Measurements from ENCODE around the gene ARHGAP42.

The ARHGAP42 gene

GRCh38 chr11:100832829-100833228 is 145.7 kb downstream of the ARHGAP42 start:
- no peak for DNase-seq (ENCODE audit: low spot score)

DNA sequence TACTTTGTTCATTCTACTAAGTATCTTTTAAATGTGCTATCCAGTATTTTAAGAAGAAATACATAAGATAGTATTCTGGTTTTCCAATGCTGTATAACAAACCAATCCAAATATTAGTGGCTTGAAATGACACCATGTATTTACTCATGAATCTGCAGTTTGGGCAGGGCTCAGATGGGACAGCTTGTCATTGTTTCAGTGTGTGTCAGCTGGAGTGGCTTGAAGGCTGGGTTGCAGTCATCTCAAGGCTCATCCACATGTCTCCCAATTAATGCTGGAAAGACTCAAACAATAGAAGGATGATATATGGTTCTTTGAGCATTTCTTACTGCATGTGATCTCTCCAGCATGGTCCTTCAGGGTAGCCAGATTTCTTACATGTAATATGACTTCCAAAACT is 146.2 kb downstream of the ARHGAP42 start:
- no peak for DNase-seq (ENCODE audit: low spot score)

DNA sequence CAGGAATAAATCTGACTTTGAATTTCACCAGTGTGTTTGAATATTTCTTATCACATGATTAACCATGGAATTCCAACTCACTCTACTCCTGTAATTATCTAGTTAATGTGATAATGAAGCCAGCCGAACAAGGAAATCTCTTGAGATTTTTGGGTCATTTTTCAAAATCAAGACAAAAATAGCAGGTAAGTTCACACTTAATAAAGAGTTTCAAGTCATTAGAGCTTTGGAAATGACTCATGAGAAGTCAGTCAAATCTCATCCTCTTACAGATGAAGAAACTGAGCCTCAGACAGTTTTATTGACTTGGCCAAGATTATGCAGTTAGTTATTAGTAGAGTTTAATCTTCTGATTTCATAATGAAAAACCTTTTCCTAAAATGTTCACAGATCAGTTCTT is 148.8 kb downstream of the ARHGAP42 start:
- DNase-seq (ENCODE audit: low spot score): no peak

DNA sequence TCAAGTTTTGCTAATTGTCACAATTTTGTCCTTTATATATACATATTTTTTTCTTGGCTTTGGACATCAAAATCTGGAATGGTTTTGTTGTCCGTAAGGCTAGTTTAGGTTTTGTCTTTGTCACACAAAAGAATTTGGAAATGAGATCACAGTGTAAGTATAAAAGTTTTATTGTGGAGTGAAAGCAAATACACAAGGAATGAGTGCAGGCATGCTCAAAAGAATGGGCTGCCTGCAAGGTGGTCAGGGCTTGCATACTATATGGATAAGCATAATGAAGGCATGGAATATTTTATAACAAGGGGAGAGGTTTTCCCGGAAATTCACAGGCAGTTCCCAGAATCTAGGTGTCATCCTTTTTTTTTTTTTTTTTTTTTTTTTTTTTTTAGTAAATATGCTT is 150.2 kb downstream of the ARHGAP42 start:
- DNase-seq (ENCODE audit: low spot score): no peak

DNA sequence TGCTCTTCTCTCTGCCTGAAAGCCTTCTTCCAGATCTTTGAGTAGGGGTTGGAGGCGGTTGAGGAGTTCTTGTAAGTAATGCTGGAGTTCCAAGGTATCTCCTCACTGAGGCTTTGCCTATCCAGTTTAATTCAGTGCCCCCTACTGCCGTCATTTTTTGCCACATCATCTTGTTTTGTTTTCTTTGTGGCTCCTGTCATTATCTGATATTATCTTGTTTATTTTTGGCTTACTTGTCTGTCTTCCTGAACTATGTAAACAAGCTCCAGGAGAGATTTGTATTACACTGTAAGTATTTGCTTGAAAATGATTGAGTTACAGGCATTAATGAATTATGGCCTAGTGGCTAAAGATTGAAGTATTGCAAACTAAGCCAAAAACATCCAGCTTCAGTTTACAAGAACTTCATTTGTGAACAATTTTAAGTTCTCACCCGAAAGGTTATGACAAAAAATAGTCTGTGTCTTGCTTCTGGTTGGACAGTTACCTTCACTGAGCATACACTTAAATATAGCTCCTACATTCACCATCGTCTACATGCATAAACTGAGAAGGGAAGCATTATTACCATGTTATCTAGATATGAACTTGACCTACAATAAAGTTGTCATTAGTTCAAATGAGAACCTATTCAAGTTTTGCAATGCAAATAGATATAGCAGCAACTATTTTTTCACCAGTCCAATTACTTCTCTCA is 154.8 kb downstream of the ARHGAP42 start:
- no peak for DNase-seq (ENCODE audit: low spot score)

DNA sequence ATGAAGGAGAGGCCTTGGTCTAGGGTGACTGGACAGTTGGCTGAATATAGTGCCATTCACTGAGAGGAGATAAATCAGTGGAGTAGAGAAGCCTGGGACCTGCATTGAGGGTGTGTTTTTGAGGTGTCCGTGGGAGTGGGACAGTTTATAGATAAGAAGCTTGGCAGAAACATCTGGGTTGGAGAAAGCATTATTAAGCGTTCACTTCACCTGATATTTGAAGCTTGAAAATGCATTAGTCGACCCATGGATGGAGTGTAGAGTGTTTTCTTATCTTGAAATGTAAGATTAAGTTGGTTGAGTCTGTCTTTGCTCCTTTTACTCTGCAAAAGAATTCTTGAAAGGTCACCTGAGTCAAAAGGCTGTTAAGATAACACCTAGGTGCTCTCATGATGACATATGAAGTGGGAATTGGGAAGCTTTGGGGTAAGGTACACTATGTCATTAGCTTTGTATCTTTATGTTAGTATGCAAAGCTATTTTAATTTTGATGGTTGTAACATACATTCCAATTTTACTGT is 160.7 kb downstream of the ARHGAP42 start:
- no peak for DNase-seq (ENCODE audit: low spot score)

DNA sequence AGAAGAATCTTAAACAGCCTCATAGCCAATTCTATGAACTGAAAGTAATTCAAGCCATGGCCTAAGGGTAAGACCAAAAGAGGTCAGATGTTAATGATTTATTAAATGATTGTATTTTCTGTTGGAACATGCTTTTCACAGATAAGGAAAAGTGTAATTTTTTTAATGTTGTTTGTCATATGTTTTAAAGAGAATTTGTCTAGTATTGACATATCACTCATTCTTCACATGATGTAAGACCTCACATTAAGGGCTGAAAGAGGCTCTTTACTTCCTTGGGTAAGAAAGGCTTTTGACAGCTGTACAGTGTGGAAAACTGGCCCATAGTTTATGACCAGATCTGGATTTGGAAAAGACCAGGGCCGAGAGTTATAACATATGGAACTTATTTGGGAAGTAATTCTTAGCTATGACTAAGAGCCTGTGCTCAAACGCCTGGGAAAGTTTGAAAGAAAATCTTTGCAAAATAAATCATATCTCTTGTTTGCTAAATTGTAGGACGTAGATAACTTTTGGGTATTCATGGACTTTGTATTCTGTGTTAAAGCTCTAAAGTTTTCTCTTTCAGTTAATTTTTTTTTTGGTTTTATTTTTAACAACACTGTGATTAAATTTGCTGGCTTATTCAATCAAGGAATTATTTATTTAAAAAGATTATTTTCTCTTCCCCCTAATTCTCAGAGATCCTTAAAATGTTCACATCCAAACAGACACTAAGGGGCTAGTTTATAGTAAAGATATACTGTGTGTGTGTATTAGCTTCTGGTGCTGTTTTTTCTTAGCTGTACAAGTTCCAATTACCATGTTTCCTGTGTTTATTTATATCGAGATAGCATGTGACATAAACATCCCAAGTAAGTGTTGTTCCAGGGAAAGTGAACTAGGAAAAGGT is 162.2 kb downstream of the ARHGAP42 start:
- no peak for DNase-seq (ENCODE audit: low spot score)

DNA sequence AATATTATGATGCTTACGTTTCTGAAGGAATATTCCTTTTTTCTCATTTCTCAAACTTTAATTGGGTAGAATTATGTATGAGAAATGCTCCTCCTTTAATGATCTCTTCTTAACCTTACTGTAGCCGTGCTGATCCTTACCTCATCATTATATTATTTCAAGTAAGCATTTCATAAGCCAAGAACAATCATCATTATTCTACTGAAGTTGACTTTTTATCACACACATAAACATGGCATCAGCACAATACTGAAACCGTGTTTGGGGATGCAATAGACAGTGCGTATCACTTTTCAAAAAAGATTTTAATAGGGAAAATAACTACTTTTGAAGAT is 162.8 kb downstream of the ARHGAP42 start:
- no peak for DNase-seq (ENCODE audit: low spot score)

DNA sequence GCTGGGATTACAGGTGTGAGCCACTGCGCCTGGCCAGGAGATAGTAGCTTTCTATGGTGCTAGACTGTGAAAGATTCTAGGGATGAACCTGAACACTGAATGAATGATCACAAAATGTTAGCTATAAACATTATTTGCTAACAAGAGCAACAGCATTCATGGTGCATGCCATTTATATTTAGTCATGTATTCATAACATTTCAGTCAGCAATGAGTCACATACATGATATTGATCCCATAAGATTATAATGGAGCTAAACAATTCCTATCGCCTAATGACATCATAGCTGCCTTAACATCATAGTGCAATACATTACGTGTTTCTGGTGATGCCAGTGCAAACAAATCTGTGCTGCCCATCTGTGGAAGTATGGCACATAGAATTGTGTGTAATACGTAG is 164.1 kb downstream of the ARHGAP42 start:
- no peak for DNase-seq (ENCODE audit: low spot score)

- no peak for DNase-seq (ENCODE audit: low spot score)
These were observed 164.6 kb downstream of the ARHGAP42 start for GRCh38 chr11:100851584-100852152.

DNA sequence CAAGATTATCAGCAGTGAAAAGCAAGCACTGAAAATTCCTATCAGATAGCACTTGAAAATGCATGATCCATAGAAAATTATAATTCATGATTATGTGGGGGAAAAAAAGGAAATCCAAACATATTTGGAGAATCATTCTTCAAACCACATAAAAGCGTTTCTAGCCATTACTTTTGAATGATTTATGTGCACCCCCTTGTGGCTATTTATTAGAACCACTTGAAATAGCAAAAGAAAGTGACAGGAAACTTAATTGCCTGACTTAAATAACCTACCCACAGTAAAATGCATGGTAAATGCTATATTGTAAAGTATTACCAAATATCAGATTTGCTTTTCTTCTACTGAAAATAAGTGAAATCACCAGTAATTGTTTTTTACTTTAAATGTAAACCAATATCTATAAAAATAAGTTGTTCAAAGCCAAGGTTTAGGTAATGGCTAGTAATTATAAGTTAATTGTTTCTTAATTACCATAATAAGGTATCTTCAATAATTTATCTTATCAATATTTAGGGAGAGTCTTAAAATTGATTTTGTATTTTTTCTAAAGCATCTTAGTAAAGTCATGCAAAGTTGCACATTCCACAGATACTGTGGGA is 168.5 kb downstream of the ARHGAP42 start:
- no peak for DNase-seq (ENCODE audit: low spot score)

- DNase-seq (ENCODE audit: low spot score): no peak
These were observed 170.3 kb downstream of the ARHGAP42 start for GRCh38 chr11:100857236-100858005.

- no peak for DNase-seq (ENCODE audit: low spot score)
These were observed 173.4 kb downstream of the ARHGAP42 start for GRCh38 chr11:100860318-100861155.

- DNase-seq (ENCODE audit: low spot score): no peak
These were observed 174.1 kb downstream of the ARHGAP42 start for GRCh38 chr11:100861212-100861611.

GRCh38 chr11:100863080-100863581 is 176.0 kb downstream of the ARHGAP42 start:
- DNase-seq (ENCODE audit: low spot score): peak; percentile 9

GRCh38 chr11:100865443-100866065 is 178.5 kb downstream of the ARHGAP42 start:
- DNase-seq (ENCODE audit: low spot score): no peak

DNA sequence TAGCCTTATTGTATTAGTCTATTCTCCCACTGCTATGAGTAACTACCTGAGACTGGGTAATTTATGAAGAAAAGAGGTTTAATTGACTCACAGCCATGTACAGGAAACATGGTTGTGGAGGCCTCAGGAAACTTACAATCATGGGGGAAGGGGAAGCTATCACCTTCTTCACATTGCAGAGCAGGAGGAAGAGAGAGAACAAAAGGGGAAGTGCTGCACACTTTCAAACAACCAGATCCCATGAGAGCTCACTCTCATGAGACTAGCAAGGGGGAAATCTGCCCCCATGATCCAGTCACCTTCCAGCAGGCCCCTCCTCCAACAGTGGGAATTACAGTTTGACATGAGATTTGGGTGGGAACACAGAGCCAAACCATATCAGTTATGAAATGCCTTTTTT is 179.4 kb downstream of the ARHGAP42 start:
- no peak for DNase-seq (ENCODE audit: low spot score)

GRCh38 chr11:100867606-100868005 is 180.5 kb downstream of the ARHGAP42 start:
- no peak for DNase-seq (ENCODE audit: low spot score)

- no peak for DNase-seq (ENCODE audit: low spot score)
These were observed 182.2 kb downstream of the ARHGAP42 start for GRCh38 chr11:100869328-100869727.

GRCh38 chr11:100870138-100870537 is 183.1 kb downstream of the ARHGAP42 start:
- no peak for DNase-seq (ENCODE audit: low spot score)

All from activated CD4-positive, alpha-beta T cell treated with anti-CD3 and anti-CD28 coated beads, Interleukin-2, Interleukin-4, amounts not matched to agents 100 ng/mL and 50 ng/mL, durations not matched to agents 16 hours and 8 hours (primary cell).